Endothelial cell (in vitro differentiated cells): ENCODE measurements around the gene DAP. TPM values are rescaled to one million over a fixed set of nuclear protein-coding genes. Genes with fewer than 3 reads are reported as not detected.

ENCODE experiments used
- DNase-seq: peaks from one replicate; pipeline ENCODE4 v3.0.0; 2021; ENCODE audit warnings: low spot score
- H3K27ac Mint-ChIP-seq: one replicate; pipeline ENCODE4 v1.8.0; 2021; ENCODE audit warnings: mixed read lengths, inconsistent platforms; ENCODE audit not compliant: unreplicated experiment
- H3K27me3 Mint-ChIP-seq: one replicate; pipeline ENCODE4 v1.8.0; 2021; ENCODE audit warnings: mild to moderate bottlenecking, moderate library complexity, mixed read lengths, inconsistent platforms; ENCODE audit not compliant: unreplicated experiment
- H3K36me3 Mint-ChIP-seq: one replicate; pipeline ENCODE4 v1.8.0; 2021; ENCODE audit warnings: mild to moderate bottlenecking, low read depth, mixed read lengths, inconsistent platforms; ENCODE audit not compliant: unreplicated experiment
- H3K4me1 Mint-ChIP-seq: one replicate; pipeline ENCODE4 v1.8.0; 2021; ENCODE audit warnings: mild to moderate bottlenecking, mixed read lengths, inconsistent platforms; ENCODE audit not compliant: unreplicated experiment
- H3K4me3 Mint-ChIP-seq: one replicate; pipeline ENCODE4 v1.8.0; 2021; ENCODE audit warnings: mild to moderate bottlenecking, mixed read lengths, inconsistent platforms; ENCODE audit not compliant: unreplicated experiment
- H3K9me3 Mint-ChIP-seq: one replicate; pipeline ENCODE4 v1.8.0; 2021; ENCODE audit warnings: mixed read lengths, inconsistent platforms; ENCODE audit not compliant: unreplicated experiment
- total RNA-seq: library from RNA; stranded (reverse); fragmentation: NEBNext Ultra II Directional; extraction: Animal tissue kit (Norgen Biotek cat#: 25700); gene quantifications from one replicate; pipeline ENCODE4 v1.2.1, GENCODE V29; 2021; ENCODE audit not compliant: unreplicated experiment
- TF ChIP-seq, protein P1 (sequence below): fragments of 200-600 bp; sonication (generic); IDR thresholded peaks from one replicate; pipeline ENCODE4 v1.5.0; 2021; ENCODE audit warnings: antibody characterized with exemption; ENCODE audit not compliant: unreplicated experiment

The DAP gene
- total RNA-seq, 1 donor from 2014 or later = 231 TPM

DNA sequence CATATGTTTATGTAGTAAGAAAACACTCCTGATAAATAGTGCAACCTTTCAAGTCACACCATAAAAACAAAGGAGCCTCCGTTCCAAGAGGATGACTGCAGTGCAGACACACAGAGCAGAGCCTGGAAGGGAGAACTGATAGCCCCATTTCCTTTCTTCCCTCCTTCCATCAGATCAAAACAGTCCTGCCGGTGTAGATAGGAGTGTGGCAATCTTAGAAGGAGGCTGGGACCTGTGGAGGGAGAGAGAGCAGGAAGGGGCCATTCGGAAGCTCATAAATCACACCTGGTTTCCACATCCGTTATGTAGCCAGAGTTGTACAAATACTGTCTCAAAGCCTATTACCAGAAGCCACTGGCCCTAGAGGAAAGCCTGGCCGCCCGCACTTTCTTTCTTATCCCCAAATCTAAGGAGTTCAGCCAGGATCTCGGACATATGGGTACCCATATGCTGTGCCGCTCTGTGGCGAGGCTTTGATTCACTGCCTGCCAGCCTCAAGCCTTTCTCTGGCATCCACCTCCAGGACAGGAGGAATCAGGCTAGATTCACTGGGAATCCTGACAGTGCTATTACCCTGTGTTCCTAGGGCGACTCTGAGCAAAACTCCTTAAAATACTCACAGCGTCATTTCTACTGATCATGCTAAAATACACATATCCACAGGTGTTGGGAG is 26.9 kb downstream of the DAP start:
- TF ChIP-seq, protein P1, sequence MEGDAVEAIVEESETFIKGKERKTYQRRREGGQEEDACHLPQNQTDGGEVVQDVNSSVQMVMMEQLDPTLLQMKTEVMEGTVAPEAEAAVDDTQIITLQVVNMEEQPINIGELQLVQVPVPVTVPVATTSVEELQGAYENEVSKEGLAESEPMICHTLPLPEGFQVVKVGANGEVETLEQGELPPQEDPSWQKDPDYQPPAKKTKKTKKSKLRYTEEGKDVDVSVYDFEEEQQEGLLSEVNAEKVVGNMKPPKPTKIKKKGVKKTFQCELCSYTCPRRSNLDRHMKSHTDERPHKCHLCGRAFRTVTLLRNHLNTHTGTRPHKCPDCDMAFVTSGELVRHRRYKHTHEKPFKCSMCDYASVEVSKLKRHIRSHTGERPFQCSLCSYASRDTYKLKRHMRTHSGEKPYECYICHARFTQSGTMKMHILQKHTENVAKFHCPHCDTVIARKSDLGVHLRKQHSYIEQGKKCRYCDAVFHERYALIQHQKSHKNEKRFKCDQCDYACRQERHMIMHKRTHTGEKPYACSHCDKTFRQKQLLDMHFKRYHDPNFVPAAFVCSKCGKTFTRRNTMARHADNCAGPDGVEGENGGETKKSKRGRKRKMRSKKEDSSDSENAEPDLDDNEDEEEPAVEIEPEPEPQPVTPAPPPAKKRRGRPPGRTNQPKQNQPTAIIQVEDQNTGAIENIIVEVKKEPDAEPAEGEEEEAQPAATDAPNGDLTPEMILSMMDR = no peak
- peaks cover 43% of the 10 kb centered on the region for H3K36me3 Mint-ChIP-seq
- no peak overlapping the region for H3K4me3 Mint-ChIP-seq
- H3K9me3 Mint-ChIP-seq = no peaks in the 10 kb centered on the region
- DNase-seq = peak; percentile 23
- peaks cover 62% of the 10 kb centered on the region for H3K4me1 Mint-ChIP-seq
- peaks cover 5% of the 10 kb centered on the region for H3K27me3 Mint-ChIP-seq
- H3K27ac Mint-ChIP-seq = peak overlapping the region; percentile 86

DNA sequence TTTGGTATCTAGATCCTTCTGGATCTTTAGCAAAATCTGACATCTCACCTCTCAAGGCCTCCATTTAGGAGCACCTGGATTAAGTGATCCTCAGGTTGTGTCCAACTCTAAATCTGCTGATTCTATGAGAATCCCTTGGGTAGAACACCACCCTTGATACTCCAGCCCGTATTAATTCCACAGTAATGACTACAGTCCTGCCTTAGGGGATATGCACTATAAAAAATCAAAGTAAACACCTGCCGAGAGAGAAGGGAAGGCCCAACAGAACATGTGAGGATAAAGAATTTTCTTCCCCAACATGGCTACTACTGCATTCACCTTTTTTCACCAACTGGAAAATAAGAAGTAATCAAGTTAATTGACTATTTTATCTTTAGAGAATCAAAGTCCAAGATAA is 27.6 kb downstream of the DAP start:
- peaks cover 7% of the 10 kb centered on the region for H3K27me3 Mint-ChIP-seq
- no peaks in the 10 kb centered on the region for H3K9me3 Mint-ChIP-seq
- no peak for DNase-seq
- H3K36me3 Mint-ChIP-seq = peaks cover 44% of the 10 kb centered on the region
- peak overlapping the region; percentile 86 for H3K27ac Mint-ChIP-seq
- TF ChIP-seq, protein P1 = no peak
- peak overlapping the region; percentile 79 for H3K4me3 Mint-ChIP-seq
- peaks cover 63% of the 10 kb centered on the region for H3K4me1 Mint-ChIP-seq

DNA sequence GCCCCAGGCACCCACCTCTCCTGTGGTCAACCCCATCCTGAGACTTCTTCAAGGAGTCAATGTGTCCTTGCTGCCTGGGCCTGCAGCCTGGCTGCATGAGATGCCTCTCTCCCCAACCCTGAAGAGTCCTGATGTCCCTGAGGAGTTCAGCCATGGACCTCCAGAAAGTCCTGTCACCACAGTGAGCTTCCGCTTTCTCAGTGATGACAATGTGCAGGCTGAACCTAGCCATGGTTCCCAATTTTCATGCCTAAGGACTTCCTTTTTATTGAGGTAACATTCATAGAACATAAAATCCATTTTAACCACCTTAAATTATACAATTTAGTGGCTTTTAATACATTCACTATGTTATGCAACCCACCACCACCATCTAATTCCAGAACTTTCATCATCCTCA is 29.1 kb downstream of the DAP start:
- H3K9me3 Mint-ChIP-seq = no peaks in the 10 kb centered on the region
- no peak overlapping the region for H3K27ac Mint-ChIP-seq
- DNase-seq = no peak
- H3K4me1 Mint-ChIP-seq = peaks cover 68% of the 10 kb centered on the region
- H3K4me3 Mint-ChIP-seq = no peak overlapping the region
- H3K27me3 Mint-ChIP-seq = peaks cover 8% of the 10 kb centered on the region
- peaks cover 41% of the 10 kb centered on the region for H3K36me3 Mint-ChIP-seq
- TF ChIP-seq, protein P1 = no peak

DNA sequence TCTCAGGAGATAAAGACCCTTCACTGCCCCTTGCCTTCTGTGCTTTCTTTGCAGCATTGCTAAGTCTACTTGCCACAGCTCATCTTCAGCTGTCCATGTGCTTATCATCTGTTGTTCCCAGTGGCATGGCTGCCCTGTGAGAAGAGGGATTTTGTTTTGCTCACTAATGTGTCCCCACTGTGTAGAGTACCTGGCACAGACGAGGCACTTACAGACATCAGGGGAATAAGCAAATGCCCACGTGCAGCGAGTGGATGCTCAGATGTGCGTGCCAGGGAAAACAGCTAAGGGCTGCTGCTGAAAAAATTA is 31.0 kb downstream of the DAP start:
- no peaks in the 10 kb centered on the region for H3K9me3 Mint-ChIP-seq
- H3K4me1 Mint-ChIP-seq = peaks cover 70% of the 10 kb centered on the region
- peak overlapping the region; percentile 31 for H3K4me3 Mint-ChIP-seq
- H3K36me3 Mint-ChIP-seq = peaks cover 48% of the 10 kb centered on the region
- peak overlapping the region; percentile 20 for H3K27ac Mint-ChIP-seq
- DNase-seq = no peak
- TF ChIP-seq, protein P1 = no peak
- H3K27me3 Mint-ChIP-seq = peaks cover 5% of the 10 kb centered on the region

DNA sequence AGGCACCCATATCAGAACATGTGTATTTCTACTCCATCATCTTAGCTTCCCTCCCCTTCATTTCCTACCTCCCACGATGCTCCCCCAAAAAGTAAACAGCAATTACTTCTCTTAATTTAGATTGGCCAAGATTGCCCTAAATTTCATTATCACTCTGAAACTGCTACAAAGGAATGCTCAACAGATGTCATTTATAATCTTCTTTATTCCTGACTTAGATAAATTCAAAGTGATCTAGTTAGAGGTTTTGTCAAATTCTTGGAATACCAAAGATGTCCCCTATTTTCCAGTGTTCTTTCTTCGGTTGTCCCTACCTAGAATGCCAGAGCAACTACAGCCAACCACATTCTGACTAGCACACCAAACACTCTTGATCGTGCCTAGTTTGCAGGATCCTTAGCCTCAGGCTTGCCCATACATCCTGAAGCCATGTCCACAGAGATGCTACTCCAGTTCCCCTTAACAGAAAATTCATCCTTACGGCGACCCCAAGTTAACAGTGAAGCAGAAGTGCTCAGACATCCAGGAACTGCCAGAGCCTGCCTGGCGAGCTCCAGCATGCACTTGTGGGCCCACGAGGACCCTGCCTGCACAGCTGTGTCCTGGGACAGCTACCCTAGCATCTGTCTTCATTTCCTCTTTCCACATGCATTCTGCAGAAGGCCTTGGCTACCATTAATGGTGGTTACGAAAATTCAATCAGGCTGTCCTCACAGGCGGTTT is 31.6 kb downstream of the DAP start:
- Mint-ChIP-seq H3K27me3 (peaks cover 5% of the 10 kb centered on the region), H3K27ac (no peak overlapping the region), H3K4me3 (no peak overlapping the region), H3K9me3 (no peaks in the 10 kb centered on the region), H3K36me3 (peaks cover 50% of the 10 kb centered on the region), H3K4me1 (peaks cover 69% of the 10 kb centered on the region)
- TF ChIP-seq, protein P1 = no peak
- DNase-seq = no peak
